ENCODE measurements around the gene XCL2.

XCL2 gene

GRCh38 chr1:168498956-168499687 lies 44.7 kb downstream of the XCL2 start:
- FAIRE-seq = no peak
- TF ChIP-seq POLR2AphosphoS5 (IDR thresholded peaks at IDR 0.05; ENCODE audit: low read depth, low read length) (no peak), POLR2A (IDR thresholded peaks at IDR 0.05; ENCODE audit: low read depth, low read length) (no peak), POU2F2 (IDR thresholded peaks at IDR 0.05; ENCODE audit: low read depth, low read length) (no peak)
- no peak for DNase-seq (ENCODE audit: insufficient read length, low spot score)

GRCh38 chr1:168498159-168498631 lies 45.6 kb downstream of the XCL2 start:
- FAIRE-seq (no peak), DNase-seq (ENCODE audit: insufficient read length, low spot score) (no peak)
- TF ChIP-seq POU2F2 (IDR thresholded peaks at IDR 0.05; ENCODE audit: low read depth, low read length) (no peak), TAF1 (IDR thresholded peaks at IDR 0.05; ENCODE audit: low read depth, low read length) (no peak), POLR2AphosphoS5 (IDR thresholded peaks at IDR 0.05; ENCODE audit: low read depth, low read length) (no peak), POLR2A (IDR thresholded peaks at IDR 0.05; ENCODE audit: low read depth, low read length) (no peak), PAX5 (IDR thresholded peaks at IDR 0.05; ENCODE audit: insufficient read depth, low read length, severe bottlenecking) (no peak), SPI1 (IDR thresholded peaks at IDR 0.05; ENCODE audit: low read depth, low read length) (no peak)

GRCh38 chr1:168497376-168497950 lies 46.3 kb downstream of the XCL2 start:
- FAIRE-seq (no peak), DNase-seq (ENCODE audit: insufficient read length, low spot score) (no peak)
- TF ChIP-seq TAF1 (IDR thresholded peaks at IDR 0.05; ENCODE audit: low read depth, low read length) (no peak), POU2F2 (IDR thresholded peaks at IDR 0.05; ENCODE audit: low read depth, low read length) (no peak), POLR2A (IDR thresholded peaks at IDR 0.05; ENCODE audit: low read depth, low read length) (no peak), POLR2AphosphoS5 (IDR thresholded peaks at IDR 0.05; ENCODE audit: low read depth, low read length) (no peak)

GRCh38 chr1:168491527-168492164 lies 52.2 kb downstream of the XCL2 start:
- FAIRE-seq = no peak

More at GRCh38 chr1:168491527-168492164, 52.2 kb downstream of the XCL2 start:
- no peak for TF ChIP-seq SPI1 (IDR thresholded peaks at IDR 0.05; ENCODE audit: low read depth, low read length)
- no peak for TF ChIP-seq TAF1 (IDR thresholded peaks at IDR 0.05; ENCODE audit: low read depth, low read length)
- DNase-seq (ENCODE audit: insufficient read length, low spot score) = no peak
